Measurements from ENCODE around the gene TOMM20. TPM values are rescaled to one million over a fixed set of nuclear protein-coding genes. Genes with fewer than 3 reads are reported as not detected.
"Not testable (repeated sequence)": the region's sequence is repeated elsewhere in the genome, so short reads cannot be mapped to it uniquely, and the experiment has no call there.

The TOMM20 gene
- polyA plus RNA-seq, 1 donor from 2014 or later = 76.4 TPM

DNA sequence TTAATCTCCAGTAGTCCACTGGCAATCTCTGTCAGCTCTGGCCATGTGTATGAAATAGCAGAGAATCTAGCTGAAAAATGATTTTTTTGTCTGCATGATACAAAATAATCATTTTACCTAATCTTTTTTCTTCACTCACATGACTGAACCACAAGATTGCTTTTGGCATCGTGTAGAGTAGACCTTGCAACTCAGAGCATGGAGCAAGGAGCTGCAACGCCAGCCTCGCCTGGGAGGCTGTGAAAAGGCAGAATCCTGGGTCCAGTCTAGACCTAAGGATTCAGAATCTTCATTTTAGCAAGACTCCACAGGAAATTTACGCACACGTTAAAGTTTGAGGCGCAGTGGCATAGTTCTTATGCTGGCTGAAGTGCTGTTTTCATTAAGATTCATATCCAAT, 40.2 kb downstream of the TOMM20 start:
- Mint-ChIP-seq H3K9me3 (no peaks in the 10 kb centered on the region), H3K4me1 (peaks cover 3 to 4% (median 4%) of the 10 kb centered on the region in 3 donors), H3K36me3 (no peaks in the 10 kb centered on the region), H3K27ac (peak overlapping the region in 1 of 3 donors; percentile 3), H3K27me3 (no peaks in the 10 kb centered on the region), H3K4me3 (no peak overlapping the region)

DNA sequence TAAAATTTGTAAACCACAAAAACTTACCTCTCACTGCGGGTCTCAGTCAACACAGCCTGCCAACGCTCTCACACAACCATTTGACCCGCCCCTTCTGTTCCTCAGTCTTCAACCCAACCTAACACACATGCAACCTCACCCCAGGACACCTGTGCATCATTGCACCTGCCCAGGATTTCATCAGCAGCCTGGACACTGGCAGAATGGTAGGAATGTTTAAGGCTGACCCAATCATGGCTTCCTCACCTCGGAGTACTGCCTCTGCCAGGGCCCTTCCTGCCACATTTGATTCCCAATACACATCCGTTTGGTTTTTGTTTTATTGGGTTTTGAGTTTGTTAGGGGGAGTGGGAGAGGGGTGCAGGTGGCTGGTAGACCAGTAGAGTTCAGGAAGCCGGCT, 40.7 kb downstream of the TOMM20 start:
- no peak overlapping the region for H3K4me3 Mint-ChIP-seq
- H3K27ac Mint-ChIP-seq = no peak overlapping the region
- no peaks in the 10 kb centered on the region for H3K9me3 Mint-ChIP-seq
- peaks cover 7 to 10% (median 8%) of the 10 kb centered on the region in 3 donors for H3K4me1 Mint-ChIP-seq
- no peaks in the 10 kb centered on the region for H3K27me3 Mint-ChIP-seq
- no peaks in the 10 kb centered on the region for H3K36me3 Mint-ChIP-seq

DNA sequence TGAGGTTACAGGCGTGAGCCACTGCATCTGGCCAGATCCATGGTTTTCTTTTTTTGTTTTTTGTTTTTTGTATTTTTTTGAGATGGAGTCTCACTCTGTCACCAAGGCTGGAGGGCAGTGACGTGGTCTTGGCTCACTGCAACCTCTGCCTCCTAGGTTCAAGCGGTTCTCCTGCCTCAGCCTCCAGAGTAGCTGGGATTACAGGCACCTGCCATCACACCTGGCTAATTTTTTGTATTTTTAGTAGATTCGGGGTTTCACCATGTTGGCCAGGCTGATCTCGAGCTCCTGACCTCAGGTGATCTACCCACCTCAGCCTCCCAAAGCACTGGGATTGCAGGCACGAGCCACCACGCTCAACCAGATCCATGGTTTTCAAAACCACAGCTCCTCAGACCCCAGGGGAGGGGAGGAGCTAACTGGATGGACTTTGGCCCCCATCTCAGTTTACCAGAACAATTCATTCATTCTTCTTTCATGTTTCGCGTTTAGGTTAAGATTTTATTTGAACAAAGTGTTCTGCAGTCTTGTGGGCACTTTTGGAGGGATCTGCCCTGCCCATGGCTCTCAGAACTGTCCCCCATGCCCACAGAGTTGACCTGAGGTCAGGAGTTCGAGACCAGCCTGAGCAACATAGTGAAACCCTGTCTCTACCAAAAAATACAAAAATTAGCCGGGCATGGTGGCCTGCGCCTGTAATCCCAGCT, 43.1 kb downstream of the TOMM20 start:
- not testable (repeated sequence) for H3K27me3 Mint-ChIP-seq, H3K9me3 Mint-ChIP-seq, H3K36me3 Mint-ChIP-seq, H3K4me3 Mint-ChIP-seq, H3K27ac Mint-ChIP-seq
- peaks cover 7 to 12% (median 8%) of the 10 kb centered on the region in 3 donors for H3K4me1 Mint-ChIP-seq

DNA sequence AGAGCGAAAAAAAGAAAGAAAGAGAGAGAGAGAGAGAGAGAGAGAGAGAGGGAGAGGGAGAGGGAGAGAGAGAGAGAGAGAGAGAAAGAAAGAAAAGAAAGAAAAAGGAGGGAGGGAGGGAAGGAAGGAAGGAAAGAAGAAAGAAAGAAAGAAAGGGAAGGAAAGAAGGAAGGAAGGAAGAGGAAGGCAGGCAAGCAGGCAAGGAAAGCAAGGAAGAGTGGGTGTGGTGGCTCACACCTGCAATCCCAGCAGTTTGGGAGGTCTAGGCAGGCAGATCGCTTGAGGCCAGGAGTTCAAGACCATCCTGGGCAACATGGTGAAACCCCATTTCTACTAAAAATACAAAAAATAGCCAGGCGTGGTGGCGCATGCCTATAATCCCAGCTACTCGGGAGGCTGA, 47.8 kb downstream of the TOMM20 start:
- H3K4me3 Mint-ChIP-seq, H3K9me3 Mint-ChIP-seq, H3K36me3 Mint-ChIP-seq, H3K27ac Mint-ChIP-seq, H3K27me3 Mint-ChIP-seq: not testable (repeated sequence)
- peaks cover 10 to 18% (median 12%) of the 10 kb centered on the region in 3 donors for H3K4me1 Mint-ChIP-seq

DNA sequence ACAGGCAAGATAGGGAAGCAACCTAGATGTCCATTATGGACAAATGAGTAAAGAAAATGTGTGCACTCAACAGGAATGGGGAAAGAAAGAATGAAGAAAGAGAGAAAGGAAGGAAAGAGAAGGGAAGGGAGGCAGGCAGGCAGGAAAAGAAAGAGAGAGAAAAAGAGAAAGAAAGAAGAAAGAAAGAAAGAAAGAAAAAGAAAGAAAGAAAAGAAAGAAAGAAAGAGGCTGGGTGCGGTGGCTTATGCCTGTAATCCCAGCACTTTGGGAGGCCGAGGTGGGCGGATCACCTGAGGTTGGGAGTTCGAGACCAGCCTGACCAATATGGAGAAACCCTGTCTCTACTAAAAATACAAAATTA, 48.4 kb downstream of the TOMM20 start:
- H3K4me3 Mint-ChIP-seq, H3K9me3 Mint-ChIP-seq, H3K27ac Mint-ChIP-seq, H3K36me3 Mint-ChIP-seq, H3K27me3 Mint-ChIP-seq: not testable (repeated sequence)
- peaks cover 15 to 23% (median 16%) of the 10 kb centered on the region in 3 donors for H3K4me1 Mint-ChIP-seq

DNA sequence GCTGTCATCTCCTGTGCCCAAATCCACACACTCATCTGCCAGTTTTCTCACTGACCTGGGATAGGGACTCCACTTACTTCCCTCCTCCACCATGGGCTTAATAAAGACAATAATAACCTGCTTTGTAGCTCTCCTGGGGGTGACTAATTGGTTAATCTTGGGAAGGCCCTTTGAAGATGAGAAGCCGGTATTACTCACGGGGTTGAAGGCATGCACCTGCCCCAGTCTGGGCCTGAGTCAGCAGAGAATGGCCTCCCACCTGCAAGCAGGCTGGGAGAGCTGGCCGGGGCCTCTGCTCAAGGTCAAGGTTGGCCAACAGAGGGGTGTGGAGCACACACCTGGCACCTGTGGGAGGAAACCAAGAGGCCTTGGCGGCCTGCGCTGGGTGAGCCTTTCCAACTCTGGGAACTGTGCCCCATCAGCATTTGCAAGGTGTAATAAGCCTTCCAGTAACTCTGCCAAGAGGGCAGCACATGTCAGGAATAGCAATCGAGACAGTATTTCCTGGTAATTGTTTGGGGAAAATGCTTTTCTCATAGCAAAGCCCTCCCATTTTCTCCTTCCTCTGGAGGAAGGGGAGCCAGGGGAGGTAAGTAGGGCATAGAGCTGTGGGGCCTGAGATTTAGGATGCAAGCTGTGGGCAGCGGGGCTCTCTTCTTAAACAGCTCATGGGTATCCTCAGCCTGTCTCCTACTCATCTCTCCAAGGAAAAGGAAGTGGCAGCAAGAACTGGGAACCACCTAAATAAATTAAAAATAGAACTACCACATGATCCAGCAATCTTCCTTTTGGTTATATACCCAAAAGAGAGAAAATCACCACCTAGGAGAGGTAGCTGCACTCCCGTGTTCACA, 49.0 kb downstream of the TOMM20 start:
- Mint-ChIP-seq H3K36me3 (no peaks in the 10 kb centered on the region), H3K4me1 (peaks cover 21 to 29% (median 22%) of the 10 kb centered on the region in 3 donors), H3K9me3 (no peaks in the 10 kb centered on the region), H3K27me3 (no peaks in the 10 kb centered on the region), H3K27ac (no peak overlapping the region), H3K4me3 (no peak overlapping the region)

DNA sequence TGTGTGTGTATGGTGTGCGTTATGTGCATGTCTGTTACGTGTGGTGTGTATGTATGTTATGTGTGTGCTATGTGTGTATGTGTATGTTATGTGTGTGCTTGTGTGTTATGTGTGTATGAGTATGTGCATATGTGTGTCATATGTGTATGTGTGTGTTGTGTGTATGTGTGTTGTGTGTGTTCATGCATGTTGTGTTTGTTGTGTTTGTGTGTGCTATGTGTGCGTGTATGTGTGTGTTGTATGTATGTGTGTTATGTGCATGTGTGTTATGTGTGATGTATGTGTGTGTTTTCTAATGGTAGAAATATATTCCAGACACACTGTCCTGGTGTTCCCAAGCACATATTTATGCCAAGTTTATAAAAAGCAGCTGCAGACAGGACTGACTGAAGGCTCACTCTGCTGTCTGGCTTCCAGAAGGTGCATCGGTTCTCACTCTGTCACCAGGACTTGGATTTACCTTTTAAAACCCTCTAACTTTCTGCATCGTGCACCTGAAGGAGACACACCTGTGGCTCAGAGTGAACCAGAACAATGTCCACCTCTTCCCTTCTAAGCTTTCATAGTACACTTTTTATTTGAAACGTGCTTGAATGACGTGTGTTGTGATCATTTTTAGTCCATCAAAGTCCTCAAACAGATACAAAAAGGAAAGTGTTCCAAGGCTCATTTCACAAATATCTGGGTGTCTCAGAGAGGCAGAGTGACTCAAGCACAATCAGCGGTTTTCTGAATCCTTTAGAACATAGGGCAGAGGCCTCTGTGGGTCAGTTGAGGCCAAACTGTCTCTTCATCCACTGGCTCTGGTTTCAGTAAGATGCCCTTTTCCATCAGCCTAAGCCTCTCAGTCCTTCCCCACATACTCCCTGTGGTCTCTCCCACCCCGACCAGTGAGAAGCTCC, 49.9 kb downstream of the TOMM20 start:
- Mint-ChIP-seq H3K27me3 (no peaks in the 10 kb centered on the region), H3K4me1 (peaks cover 25 to 32% (median 25%) of the 10 kb centered on the region in 3 donors), H3K36me3 (no peaks in the 10 kb centered on the region), H3K27ac (no peak overlapping the region), H3K4me3 (no peak overlapping the region), H3K9me3 (no peaks in the 10 kb centered on the region)

DNA sequence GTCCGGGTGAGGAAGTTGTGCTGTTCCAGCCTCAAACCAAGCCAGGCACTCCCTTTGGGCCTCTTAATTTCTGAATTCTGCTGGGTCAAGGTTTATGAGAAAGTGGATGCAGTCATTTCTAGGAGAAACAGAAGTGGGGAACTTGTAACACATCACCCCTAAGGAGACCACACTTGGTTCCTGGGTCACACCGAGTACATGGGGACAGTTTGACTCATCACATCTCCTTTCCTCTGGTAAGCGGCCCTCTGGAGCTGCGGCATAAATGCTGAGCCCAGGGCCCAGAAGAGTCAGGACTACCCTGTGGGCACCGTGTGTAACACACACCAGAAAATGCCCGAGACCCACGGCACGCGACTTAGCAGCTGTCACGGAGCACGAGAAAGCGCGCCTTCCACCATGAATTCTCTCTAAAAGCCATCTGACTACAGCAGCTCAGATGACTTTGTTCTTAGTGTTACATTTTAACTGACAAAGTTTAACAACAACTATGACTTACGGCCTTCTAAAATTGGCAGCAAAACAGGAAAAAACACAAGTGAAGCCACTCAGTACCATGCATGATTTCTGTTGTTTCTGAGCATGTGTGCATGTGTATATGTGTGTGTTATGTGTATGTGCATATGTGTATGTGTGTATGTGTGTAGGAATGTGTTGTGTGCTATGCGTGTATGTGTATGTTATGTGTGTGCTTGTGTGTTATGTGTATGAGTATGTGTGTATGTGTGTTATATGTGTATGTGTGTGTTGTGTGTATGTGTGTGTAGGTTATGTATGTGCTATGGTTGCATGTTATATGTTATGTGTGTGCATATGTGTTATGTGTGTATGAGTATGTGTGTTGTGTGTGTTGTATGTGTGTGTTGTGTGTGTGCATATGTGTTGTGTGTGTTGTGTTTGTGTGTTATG, 50.8 kb downstream of the TOMM20 start:
- H3K36me3 Mint-ChIP-seq = no peaks in the 10 kb centered on the region
- H3K4me3 Mint-ChIP-seq = no peak overlapping the region
- no peaks in the 10 kb centered on the region for H3K27me3 Mint-ChIP-seq
- no peaks in the 10 kb centered on the region for H3K9me3 Mint-ChIP-seq
- H3K27ac Mint-ChIP-seq = peak overlapping the region in 1 of 3 donors; percentile 28
- H3K4me1 Mint-ChIP-seq = peaks cover 17 to 25% (median 19%) of the 10 kb centered on the region in 3 donors

DNA sequence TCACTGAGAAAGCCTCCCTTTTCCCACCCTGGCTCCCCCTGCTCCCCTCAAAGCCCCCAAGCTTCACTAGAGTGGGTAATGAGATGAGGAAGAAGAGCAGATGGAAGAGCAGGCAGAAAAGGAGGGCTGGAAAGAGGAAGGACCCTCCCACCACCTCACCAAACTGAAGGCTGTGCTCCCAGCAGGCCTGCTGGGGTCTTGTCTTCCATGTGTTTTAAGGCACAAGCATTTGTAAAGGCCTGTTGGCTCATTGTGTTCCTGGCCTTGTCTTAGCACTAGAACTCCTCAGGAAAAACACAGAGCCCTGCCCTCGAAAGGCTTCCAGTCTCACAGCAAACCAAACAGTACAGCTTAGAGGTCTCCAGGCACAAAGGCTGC, 51.5 kb downstream of the TOMM20 start:
- Mint-ChIP-seq H3K9me3 (no peaks in the 10 kb centered on the region), H3K27me3 (no peaks in the 10 kb centered on the region), H3K4me1 (peaks cover 17 to 26% (median 19%) of the 10 kb centered on the region in 3 donors), H3K36me3 (no peaks in the 10 kb centered on the region), H3K27ac (peak overlapping the region in 1 of 3 donors; percentile 28), H3K4me3 (no peak overlapping the region)

DNA sequence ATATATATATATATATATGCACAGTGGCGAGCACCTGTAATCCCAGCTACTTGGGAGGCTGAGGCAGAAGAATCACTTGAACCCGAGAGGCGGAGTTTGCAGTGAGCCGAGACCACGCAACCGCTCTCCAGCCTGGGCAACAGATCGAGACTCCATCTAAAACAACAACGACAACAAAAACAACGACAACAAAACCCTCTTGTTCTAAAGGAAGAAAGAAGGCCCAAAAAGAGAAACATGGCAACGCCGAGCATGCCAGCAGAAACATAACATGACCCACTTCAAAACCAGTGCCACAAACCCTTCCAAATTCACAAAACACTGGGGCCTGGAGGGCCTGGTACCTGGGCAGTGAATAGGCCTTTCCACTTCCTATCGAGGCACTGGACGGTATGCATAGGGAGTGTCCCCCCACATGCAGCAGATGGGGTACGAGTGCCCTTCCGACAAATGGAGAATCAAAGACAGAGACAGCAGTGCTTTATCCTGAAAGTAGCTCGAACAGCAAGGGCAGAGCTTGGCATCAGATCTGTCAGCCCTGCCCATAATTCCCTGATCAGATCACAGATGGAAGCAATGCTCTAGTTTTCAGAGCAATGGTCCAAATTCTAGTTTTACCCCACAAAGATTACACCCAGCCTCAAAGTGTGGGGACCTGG, 52.0 kb downstream of the TOMM20 start:
- Mint-ChIP-seq H3K4me1 (peaks cover 17 to 26% (median 19%) of the 10 kb centered on the region in 3 donors), H3K36me3 (no peaks in the 10 kb centered on the region), H3K27ac (no peak overlapping the region), H3K27me3 (no peaks in the 10 kb centered on the region), H3K4me3 (peak overlapping the region in 1 of 4 donors; percentile 12), H3K9me3 (no peaks in the 10 kb centered on the region)

DNA sequence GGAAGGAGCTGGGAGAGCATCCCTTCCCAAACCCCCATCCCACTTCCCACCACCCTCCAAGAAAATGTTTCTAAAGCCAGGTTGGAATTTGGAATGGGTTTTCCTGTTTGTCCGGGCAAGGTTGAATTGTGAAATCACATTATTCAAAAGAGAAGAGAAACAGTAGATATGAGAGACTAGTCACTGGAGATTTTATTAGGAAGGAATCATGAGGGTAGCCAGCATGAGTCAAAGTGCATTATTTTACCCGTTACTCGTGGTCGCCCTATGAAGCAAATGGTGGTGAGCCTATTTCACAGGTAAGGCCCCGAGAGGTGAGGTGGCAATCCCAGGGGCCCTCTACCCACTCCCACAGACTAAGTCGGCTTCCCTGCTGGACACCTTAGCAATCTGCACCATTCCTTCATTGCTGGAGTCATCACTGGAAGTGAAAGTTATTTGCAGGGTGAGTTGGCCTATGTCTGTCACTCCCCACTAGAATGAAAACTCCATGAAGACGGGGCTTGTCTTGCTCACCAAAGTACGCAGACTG, 52.8 kb downstream of the TOMM20 start:
- Mint-ChIP-seq H3K27me3 (no peaks in the 10 kb centered on the region), H3K9me3 (no peaks in the 10 kb centered on the region), H3K4me3 (peak overlapping the region in 3 of 4 donors; percentile 68 to 83 (median 82)), H3K27ac (peak overlapping the region in 1 of 3 donors; percentile 48), H3K36me3 (no peaks in the 10 kb centered on the region), H3K4me1 (peaks cover 17 to 24% (median 19%) of the 10 kb centered on the region in 3 donors)

DNA sequence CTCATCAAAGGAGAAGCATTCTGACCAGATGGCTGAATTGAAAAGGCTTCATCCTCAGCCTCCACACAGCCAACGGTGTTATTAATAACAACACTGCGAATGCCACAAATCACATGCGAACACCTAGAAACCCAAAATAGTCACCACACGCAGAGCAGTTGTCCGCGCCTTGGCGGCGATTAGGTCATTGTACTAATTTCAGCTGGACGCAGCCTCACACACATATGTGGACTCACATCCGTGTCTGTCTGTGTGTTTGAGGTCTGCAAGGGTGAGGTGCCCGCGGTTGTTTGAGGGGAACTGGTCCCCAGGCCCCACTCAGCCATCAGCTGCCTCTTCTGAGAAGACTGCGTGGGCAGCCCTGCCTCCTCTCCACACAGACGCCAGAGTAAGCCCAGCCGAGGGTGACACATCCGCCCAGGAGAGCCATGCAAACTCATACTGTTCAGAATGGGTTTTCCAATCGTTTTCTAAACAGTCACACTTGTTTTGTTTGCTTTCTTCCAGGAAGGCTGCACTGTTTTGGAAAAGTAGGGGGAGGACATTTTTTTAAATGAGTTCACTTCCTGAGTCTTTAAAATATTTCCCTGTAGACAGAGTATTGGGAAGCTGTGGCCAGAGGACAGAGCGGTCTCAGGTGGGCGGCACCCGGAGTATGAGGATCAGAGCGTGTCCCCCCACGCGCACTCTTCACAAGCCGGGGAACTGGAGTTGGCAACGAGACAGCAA, 53.4 kb downstream of the TOMM20 start:
- peaks cover 17 to 24% (median 19%) of the 10 kb centered on the region in 3 donors for H3K4me1 Mint-ChIP-seq
- H3K9me3 Mint-ChIP-seq = no peaks in the 10 kb centered on the region
- H3K36me3 Mint-ChIP-seq = no peaks in the 10 kb centered on the region
- peak overlapping the region; percentile 48 to 87 (median 76) for H3K27ac Mint-ChIP-seq
- no peaks in the 10 kb centered on the region for H3K27me3 Mint-ChIP-seq
- H3K4me3 Mint-ChIP-seq = peak overlapping the region; percentile 68 to 83 (median 78)

DNA sequence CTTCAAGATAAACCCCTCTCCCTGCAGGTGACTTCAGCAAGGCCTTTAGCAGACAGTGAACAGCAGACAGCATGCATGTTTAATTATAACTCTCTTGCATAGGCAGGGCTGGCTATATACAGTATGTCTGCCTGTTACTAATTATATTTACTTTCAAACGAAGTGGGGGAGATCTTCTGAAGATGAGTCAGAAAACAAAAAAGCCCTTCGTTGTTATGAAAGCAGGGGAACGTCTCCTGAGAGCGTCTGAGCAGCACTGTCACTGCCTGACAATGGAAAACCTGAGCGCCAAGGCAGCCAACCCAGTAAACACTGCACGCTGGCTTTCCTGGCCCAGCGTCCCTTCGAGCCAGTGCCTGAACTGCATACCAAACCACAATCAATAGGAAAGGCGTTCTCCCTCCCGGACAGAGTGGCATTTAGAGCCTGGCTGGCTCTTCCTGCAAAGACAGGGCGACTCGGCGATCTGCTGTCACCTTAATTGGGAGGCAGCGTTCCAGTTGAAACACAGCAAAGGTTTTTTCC, 54.1 kb downstream of the TOMM20 start:
- H3K27ac Mint-ChIP-seq = peak overlapping the region in 2 of 3 donors; percentile 48 to 76
- H3K4me3 Mint-ChIP-seq = peak overlapping the region; percentile 68 to 83 (median 78)
- H3K9me3 Mint-ChIP-seq = no peaks in the 10 kb centered on the region
- no peaks in the 10 kb centered on the region for H3K36me3 Mint-ChIP-seq
- no peaks in the 10 kb centered on the region for H3K27me3 Mint-ChIP-seq
- peaks cover 17 to 23% (median 19%) of the 10 kb centered on the region in 3 donors for H3K4me1 Mint-ChIP-seq

All from IgD-negative memory B cell (primary cell).